K562 (cell line): Measurements from ENCODE around the gene ARHGEF17. TPM values are rescaled to one million over a fixed set of nuclear protein-coding genes. Genes with fewer than 3 reads are reported as not detected.

ENCODE experiments used
- CBX3 ChIP-seq, 2 experiments: IDR thresholded peaks; 1 replicate in 1 of 2; 2 replicates in 1 of 2; pipeline ENCODE4 v1.6.1; 2012; ENCODE audit warnings: inconsistent platforms in 2 of 2, low read length in 2 of 2, borderline replicate concordance in 1 of 2, control low read depth in 1 of 2
- CBX8 ChIP-seq: fragments of 200-600 bp; sonication (generic); IDR thresholded peaks from 2 replicates; pipeline ENCODE4 v1.6.1; 2012; ENCODE audit warnings: borderline replicate concordance, mixed run types, low read depth, mild to moderate bottlenecking, moderate library complexity, mixed read lengths, low read length, control low read depth, inconsistent platforms; ENCODE audit not compliant: poor library complexity, severe bottlenecking; ENCODE audit errors: extremely low read depth
- DDX20 ChIP-seq: fragments of 450-650 bp; IDR thresholded peaks from 2 replicates; pipeline ENCODE4 v1.6.1; 2016; ENCODE audit warnings: missing genetic modification characterization, low read depth, mild to moderate bottlenecking, missing compliant biosample characterization, moderate library complexity
- E2F5 ChIP-seq: sonication (generic); formaldehyde crosslinking; IDR thresholded peaks from 2 replicates; pipeline ENCODE4 v1.8.0; 2022; ENCODE audit warnings: mild to moderate bottlenecking, missing genetic modification reagents
- ELK3 ChIP-seq: fragments of 450-650 bp; formaldehyde crosslinking; IDR thresholded peaks from 2 replicates; pipeline ENCODE4 v1.4.0; 2020; ENCODE audit warnings: mild to moderate bottlenecking
- FOSL1 ChIP-seq: fragments of 200-800 bp; sonication (Bioruptor generic); conservative IDR thresholded peaks from 2 replicates; pipeline ENCODE4 v1.6.1; 2016; ENCODE audit warnings: missing genetic modification characterization, missing compliant biosample characterization
- GATAD2B ChIP-seq: fragments of 450-650 bp; IDR thresholded peaks from 2 replicates; pipeline ENCODE4 v1.6.1; 2017; ENCODE audit warnings: mild to moderate bottlenecking, borderline replicate concordance
- HNRNPUL1 ChIP-seq: fragments of 200-400 bp; formaldehyde crosslinking; IDR thresholded peaks from 2 replicates; pipeline ENCODE4 v1.6.1; 2017; ENCODE audit warnings: low read length
- IRF2 ChIP-seq: sonication (generic); formaldehyde crosslinking; IDR thresholded peaks from 2 replicates; pipeline ENCODE4 v1.8.1; 2022; ENCODE audit warnings: mild to moderate bottlenecking, missing genetic modification reagents
- MEF2D ChIP-seq: conservative IDR thresholded peaks from 2 replicates; pipeline ENCODE4 v1.6.1; 2016; ENCODE audit warnings: low read depth, missing genetic modification characterization, missing compliant biosample characterization
- MYBL2 ChIP-seq, 2 experiments: fragments of 450-650 bp in 1 of 2; sonication (generic) in 1 of 2; formaldehyde crosslinking in 1 of 2; IDR thresholded peaks; 2 replicates each; pipeline versions ENCODE4 v1.6.1 to v1.8.1; 2017 to 2022; ENCODE audit warnings: borderline replicate concordance in 1 of 2, inconsistent platforms in 1 of 2, low read depth in 1 of 2, mild to moderate bottlenecking in 1 of 2, missing genetic modification reagents in 1 of 2, moderate library complexity in 1 of 2
- RBM22 ChIP-seq: fragments of 200-400 bp; formaldehyde crosslinking; IDR thresholded peaks from 2 replicates; pipeline ENCODE4 v1.6.1; 2018; ENCODE audit warnings: low read length, low read depth; ENCODE audit not compliant: poor library complexity, severe bottlenecking
- RBM39 ChIP-seq: fragments of 200-400 bp; formaldehyde crosslinking; optimal IDR thresholded peaks from 2 replicates; pipeline ENCODE3; 2018; ENCODE audit warnings: low read depth, low read length
- SOX6 ChIP-seq: fragments of 450-650 bp; IDR thresholded peaks from 2 replicates; pipeline ENCODE4 v1.6.1; 2014; ENCODE audit warnings: mild to moderate bottlenecking
- STAT6 ChIP-seq: sonication (generic); formaldehyde crosslinking; IDR thresholded peaks from 2 replicates; pipeline ENCODE4 v1.8.1; 2023; ENCODE audit warnings: mild to moderate bottlenecking, missing genetic modification reagents
- TEAD2 ChIP-seq: fragments of 450-650 bp; IDR thresholded peaks from 2 replicates; pipeline ENCODE4 v1.6.1; 2016; ENCODE audit warnings: missing genetic modification characterization, control low read depth, missing compliant biosample characterization
- XRCC5 ChIP-seq: fragments of 200-400 bp; formaldehyde crosslinking; IDR thresholded peaks from 2 replicates; pipeline ENCODE4 v1.6.1; 2017; ENCODE audit warnings: low read depth, mild to moderate bottlenecking, low read length
- ZBTB34 ChIP-seq: fragments of 250-450 bp; sonication (Bioruptor Pico); IDR thresholded peaks from 2 replicates; pipeline ENCODE4 v1.8.0; 2021; ENCODE audit warnings: mild to moderate bottlenecking, moderate library complexity
- ZNF239 ChIP-seq: fragments of 250-450 bp; sonication (Bioruptor Pico); IDR thresholded peaks from 2 replicates; pipeline ENCODE4 v1.4.0; 2020; ENCODE audit warnings: mild to moderate bottlenecking
- ZNF324 ChIP-seq: fragments of 250-450 bp; sonication (Bioruptor Pico); IDR thresholded peaks from 2 replicates; pipeline ENCODE4 v1.4.0; 2020; ENCODE audit warnings: mild to moderate bottlenecking
- ZNF347 ChIP-seq: fragments of 450-650 bp; formaldehyde crosslinking; IDR thresholded peaks from 2 replicates; pipeline ENCODE4 v1.4.0; 2020; ENCODE audit warnings: low read depth, mild to moderate bottlenecking, moderate library complexity
- ZNF589 ChIP-seq: fragments of 200-800 bp; sonication (Bioruptor generic); IDR thresholded peaks from 2 replicates; pipeline ENCODE4 v1.6.1; 2016; ENCODE audit warnings: low read depth, missing genetic modification characterization, missing compliant biosample characterization
- polyA plus RNA-seq, 8 experiments: library from polyadenylated mRNA; depleted of rRNA in 4 of 8; stranded (reverse) in 5 of 8; unstranded in 3 of 8; fragments of >200 nt; fragmentation: Nextera tagmentation in 2 of 8; fragmentation: Illumina TruSeq in 1 of 8; extraction: Ambion mirVana in 2 of 8; extraction: Trizol in 1 of 8; gene quantifications; 2 replicates each; pipeline versions ENCODE4 v1.2.1 to v1.2.3, GENCODE V29; 2011 to 2014; ENCODE audit warnings: inconsistent platforms in 1 of 8, missing spikeins in 1 of 8
- total RNA-seq, 7 experiments: library from RNA; depleted of rRNA in 6 of 7; stranded (reverse); fragments of >200 nt in 6 of 7; fragmentation: Illumina TruSeq in 2 of 7; extraction: Trizol in 2 of 7; gene quantifications; 2 replicates each; pipeline versions ENCODE4 v1.2.1 to v1.2.3, GENCODE V29; 2011 to 2021; ENCODE audit warnings: low replicate concordance in 1 of 7

Gene ARHGEF17
- total and polyA plus RNA-seq, 9 of the 15 experiments (the other 6 are each of a cell fraction or from before 2014, with no cell fraction given), result 0.04 to 0.68 (median 0.10) TPM; not detected in 2

GRCh38 chr11:73335204-73335923 lies 27.3 kb downstream of the ARHGEF17 start (continued):
- TF ChIP-seq DDX20 (tag) (no peak), TEAD2 (tag) (no peak), STAT6 (no peak), IRF2 (CRISPR knock-in tag) (no peak), RBM22 (no peak), MYBL2 (IDR thresholded peaks at IDR 0.05; ENCODE audit: low read depth) (no peak), MYBL2 (CRISPR knock-in tag; IDR thresholded peaks at IDR 0.05; ENCODE audit: borderline replicate concordance) (no peak), ZBTB34 (CRISPR knock-in tag) (no peak), FOSL1 (tag) (no peak), RBM39 (no peak), HNRNPUL1 (no peak), MEF2D (no peak), XRCC5 (peak; percentile 81), E2F5 (CRISPR knock-in tag) (no peak), ZNF239 (no peak), ZNF589 (no peak), CBX3 (IDR thresholded peaks at IDR 0.05; ENCODE audit: borderline replicate concordance in 1 of 2, low read length in 2 of 2) (no peak), GATAD2B (no peak), ZNF347 (CRISPR knock-in tag) (no peak), ZNF324 (CRISPR knock-in tag) (no peak), ELK3 (CRISPR knock-in tag) (no peak), CBX8 (no peak), SOX6 (0 out of 2 replicates have a peak, but pooled peaks have one; percentile 12)
